Endothelial cell of umbilical vein (primary cell): ENCODE results near the gene HOXB3.

Source experiments
- CTCF ChIP-seq, 2 donors: IDR thresholded peaks; 1 replicate in 1 of 2; 2 replicates in 1 of 2; pipeline ENCODE4 v1.5.1; 2011; ENCODE audit warnings: low read length in 2 of 2, mild to moderate bottlenecking in 2 of 2, moderate library complexity in 2 of 2, control low read depth in 1 of 2, inconsistent platforms in 1 of 2, low read depth in 1 of 2; ENCODE audit not compliant: insufficient read depth in 1 of 2; ENCODE audit errors: extremely low read depth in 1 of 2
- EZH2 ChIP-seq: IDR thresholded peaks from 2 replicates; pipeline ENCODE4 v1.6.1; 2012; ENCODE audit warnings: borderline replicate concordance, low read depth, mild to moderate bottlenecking, moderate library complexity, low read length, inconsistent platforms; ENCODE audit not compliant: severe bottlenecking
- FOS ChIP-seq: IDR thresholded peaks from 2 replicates; pipeline ENCODE4 v1.6.1; 2011; ENCODE audit warnings: mild to moderate bottlenecking, low read length, moderate library complexity, borderline replicate concordance; ENCODE audit not compliant: insufficient read depth
- GATA2 ChIP-seq: IDR thresholded peaks from 2 replicates; pipeline ENCODE4 v1.7.0; 2011; ENCODE audit warnings: low read depth, mild to moderate bottlenecking, moderate library complexity, mixed read lengths, low read length; ENCODE audit not compliant: insufficient read length, insufficient read depth
- MAX ChIP-seq: IDR thresholded peaks from 2 replicates; pipeline ENCODE4 v1.6.1; 2011; ENCODE audit not compliant: insufficient read depth, insufficient read length
- MYC ChIP-seq: IDR thresholded peaks from one replicate; pipeline ENCODE4 v1.6.1; 2011; ENCODE audit warnings: mild to moderate bottlenecking, low read depth, low read length
- POLR2A ChIP-seq: IDR thresholded peaks from 2 replicates; pipeline ENCODE4 v1.6.1; 2012; ENCODE audit warnings: low read depth, mild to moderate bottlenecking, control low read depth, low read length

GRCh38 chr17:48540213-48540612 lies 49.8 kb downstream of the HOXB3 start:
- TF ChIP-seq CTCF (IDR thresholded peaks at IDR 0.05; ENCODE audit: extremely low read depth in 1 of 2, insufficient read depth in 1 of 2, low read depth in 1 of 2, low read length in 2 of 2) (no peak), EZH2 (no peak), POLR2A (no peak), FOS (no peak), MYC (no peak), GATA2 (no peak), MAX (no peak)
